PC-3 (cell line): Measurements from ENCODE around the gene DGKD. TPM values are rescaled to one million over a fixed set of nuclear protein-coding genes. Genes with fewer than 3 reads are reported as not detected.

ENCODE experiments used
- ATAC-seq: fragments of 200-7000 bp; cut with Tn5 transposase; 2 replicates; pipeline ENCODE4 v1.9.1; 2020; ENCODE audit warnings: mild to moderate bottlenecking, moderate library complexity
- BruUV-seq: library from RNA; stranded (reverse); fragments of 400-500 nt; replicated peaks from 2 replicates; lab custom pipeline; 2021; lab: Mats Ljungman, UMichigan
- CTCF ChIA-PET: fragments of 300-600 bp; sonication (Branson Sonifier 250); formaldehyde crosslinking; loops from one replicate; lab custom pipeline; 2022; ENCODE audit warnings: antibody characterized with exemption; lab: Charles Lee
- POLR2A ChIA-PET: fragments of 300-600 bp; sonication (Branson Sonifier 250); formaldehyde crosslinking; loops from one replicate; lab custom pipeline; 2022; ENCODE audit warnings: antibody characterized with exemption; ENCODE audit not compliant: unreplicated experiment; lab: Charles Lee
- DNase-seq: peaks from one replicate; pipeline ENCODE4 v3.0.0-alpha.2; 2015
- H2AFZ ChIP-seq: fragments of 300-600 bp; sonication (generic); 2 replicates; pipeline ENCODE4 v1.6.0; 2016; ENCODE audit warnings: antibody characterized with exemption, low read length
- H3F3A ChIP-seq: fragments of 300-600 bp; sonication (generic); one replicate; pipeline ENCODE4 v1.6.0; 2017; ENCODE audit warnings: antibody characterized with exemption, low read length, control low read depth, mild to moderate bottlenecking; ENCODE audit not compliant: unreplicated experiment
- H3K27ac ChIP-seq: fragments of 300-600 bp; sonication (generic); 2 replicates; pipeline ENCODE4 v1.5.1; 2016; ENCODE audit warnings: mild to moderate bottlenecking, low read length
- H3K27me3 ChIP-seq: fragments of 300-600 bp; sonication (generic); 2 replicates; pipeline ENCODE4 v1.6.1; 2016; ENCODE audit warnings: low read length, mixed read lengths
- H3K36me3 ChIP-seq: fragments of 300-600 bp; sonication (generic); 2 replicates; pipeline ENCODE4 v1.6.1; 2016; ENCODE audit warnings: low read depth, mixed run types, low read length, mixed read lengths
- H3K4me1 ChIP-seq: fragments of 300-600 bp; sonication (generic); 2 replicates; pipeline ENCODE4 v1.5.1; 2016; ENCODE audit warnings: low read length; ENCODE audit not compliant: insufficient read depth
- H3K4me2 ChIP-seq: fragments of 300-600 bp; sonication (generic); 2 replicates; pipeline ENCODE4 v1.6.0; 2016; ENCODE audit warnings: low read length
- H3K4me3 ChIP-seq: fragments of 300-600 bp; sonication (generic); 2 replicates; pipeline ENCODE4 v1.5.1; 2016; ENCODE audit warnings: mild to moderate bottlenecking, low read length, mixed read lengths
- H3K79me2 ChIP-seq: fragments of 300-600 bp; sonication (generic); 2 replicates; pipeline ENCODE4 v1.6.1; 2017; ENCODE audit warnings: low read length, mixed read lengths
- H3K9ac ChIP-seq: fragments of 300-600 bp; sonication (generic); 2 replicates; pipeline ENCODE4 v1.6.0; 2016; ENCODE audit warnings: mild to moderate bottlenecking, low read length
- H3K9me2 ChIP-seq: fragments of 300-600 bp; sonication (generic); replicated peaks from 2 replicates; pipeline ENCODE4 v1.6.1; 2016; ENCODE audit warnings: mixed run types, low read length, mixed read lengths
- H3K9me3 ChIP-seq: fragments of 300-600 bp; sonication (generic); 2 replicates; pipeline ENCODE4 v1.6.1; 2016; ENCODE audit warnings: low read length, mixed read lengths
- H4K20me1 ChIP-seq: fragments of 300-600 bp; sonication (generic); 2 replicates; pipeline ENCODE4 v1.6.1; 2016; ENCODE audit warnings: low read length, mixed read lengths
- CTCF ChIP-seq: fragments of 300-600 bp; sonication (generic); conservative IDR thresholded peaks from 2 replicates; pipeline ENCODE4 v1.5.1; 2017; ENCODE audit warnings: antibody characterized with exemption, low read depth, mild to moderate bottlenecking, low read length
- EZH2 ChIP-seq: fragments of 300-600 bp; sonication (generic); IDR thresholded peaks from one replicate; pipeline ENCODE4 v1.6.1; 2017; ENCODE audit warnings: antibody characterized with exemption, mild to moderate bottlenecking, low read length; ENCODE audit not compliant: unreplicated experiment
- EZH2phosphoT487 ChIP-seq: fragments of 300-600 bp; sonication (generic); IDR thresholded peaks from 2 replicates; pipeline ENCODE4 v1.6.1; 2018; ENCODE audit warnings: mild to moderate bottlenecking, antibody characterized with exemption, low read length, borderline replicate concordance
- intact Hi-C: fragments of 100-400 bp; cut with micrococcal nuclease; formaldehyde crosslinking; loops from 2 replicates; pipeline ENCODE4 v1.9.0; 2023
- total RNA-seq: library from RNA; depleted of rRNA; stranded (reverse); fragments of >200 nt; gene quantifications from 2 replicates; pipeline ENCODE4 v1.2.3, GENCODE V29; 2014

The DGKD gene
- total RNA-seq, 1 experiment from 2014 or later = 23.3 TPM

GRCh38 chr2:233458031-233458610 lies 103.8 kb downstream of the DGKD start:
- H3K9me3 ChIP-seq = no peaks in the 10 kb centered on the region
- DNase-seq (no peak), ATAC-seq (no peak)
- H3F3A ChIP-seq = no peaks in the 10 kb centered on the region
- H3K36me3 ChIP-seq = peaks cover 42% of the 10 kb centered on the region; the same call in 1 of the 2 replicates
- H3K4me2 ChIP-seq = no peak overlapping the region
- no peak overlapping the region for H2AFZ ChIP-seq
- no peaks in the 10 kb centered on the region for H3K79me2 ChIP-seq
- POLR2A ChIA-PET = no interaction called here
- intact Hi-C loops = no loop called here
- H3K27me3 ChIP-seq = no peaks in the 10 kb centered on the region
- CTCF ChIA-PET = no interaction called here
- H3K27ac ChIP-seq = no peak overlapping the region
- BruUV-seq = no TSS peak
- no peaks in the 10 kb centered on the region for H3K4me1 ChIP-seq
- no peaks in the 10 kb centered on the region for H4K20me1 ChIP-seq
- H3K4me3 ChIP-seq = no peak overlapping the region
- H3K9ac ChIP-seq = no peak overlapping the region
- no peak for TF ChIP-seq CTCF
- TF ChIP-seq EZH2phosphoT487 = no peak
- TF ChIP-seq EZH2 = no peak
- no peaks in the 10 kb centered on the region for H3K9me2 ChIP-seq

DNA sequence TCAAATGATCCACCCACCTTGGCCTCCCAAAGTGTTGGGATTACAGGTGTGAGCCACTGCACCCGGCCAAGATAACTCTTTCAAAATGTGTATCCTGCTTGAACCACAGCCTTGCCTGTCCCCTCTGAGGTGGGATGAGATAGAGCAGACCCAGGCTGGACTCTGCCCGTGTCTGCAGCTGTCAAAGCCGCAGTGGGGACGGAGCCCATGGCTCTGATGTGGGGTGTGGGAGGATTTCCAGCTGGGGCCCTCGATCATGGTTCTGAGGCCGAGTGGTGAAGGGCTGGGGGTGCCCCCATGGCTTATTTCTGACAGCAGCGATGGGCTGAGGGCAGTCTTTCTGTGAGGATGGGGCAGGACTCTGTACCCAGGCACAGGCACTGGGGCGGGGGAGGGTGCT lies 104.5 kb downstream of the DGKD start:
- CTCF ChIA-PET = no interaction called here
- Histone ChIP-seq H3K9me2 (no peaks in the 10 kb centered on the region), H3K79me2 (no peaks in the 10 kb centered on the region), H3K27ac (no peak overlapping the region), H3F3A (no peaks in the 10 kb centered on the region), H3K9ac (no peak overlapping the region), H4K20me1 (no peaks in the 10 kb centered on the region), H3K27me3 (no peaks in the 10 kb centered on the region), H3K9me3 (no peaks in the 10 kb centered on the region), H3K36me3 (peaks cover 42% of the 10 kb centered on the region; the same call in 1 of the 2 replicates), H3K4me3 (no peak overlapping the region), H2AFZ (no peak overlapping the region), H3K4me1 (no peaks in the 10 kb centered on the region), H3K4me2 (no peak overlapping the region)
- POLR2A ChIA-PET = no interaction called here
- TF ChIP-seq CTCF = no peak
- intact Hi-C loops = no loop called here
- DNase-seq = no peak
- no peak for ATAC-seq
- no TSS peak for BruUV-seq

GRCh38 chr2:233459426-233459825 lies 105.1 kb downstream of the DGKD start:
- Histone ChIP-seq H3K4me1 (no peaks in the 10 kb centered on the region), H3K4me3 (no peak overlapping the region), H3K9me2 (no peaks in the 10 kb centered on the region), H3K27me3 (no peaks in the 10 kb centered on the region), H3F3A (no peaks in the 10 kb centered on the region), H3K36me3 (peaks cover 38% of the 10 kb centered on the region; the same call in 1 of the 2 replicates), H4K20me1 (no peaks in the 10 kb centered on the region), H3K9ac (no peak overlapping the region), H3K79me2 (no peaks in the 10 kb centered on the region), H3K27ac (no peak overlapping the region), H3K4me2 (no peak overlapping the region), H2AFZ (no peak overlapping the region), H3K9me3 (no peaks in the 10 kb centered on the region)
- ATAC-seq = no peak
- DNase-seq = no peak
- no TSS peak for BruUV-seq
- ChIA-PET POLR2A (no interaction called here), CTCF (no interaction called here)
- TF ChIP-seq CTCF (no peak), EZH2 (no peak), EZH2phosphoT487 (no peak)
- intact Hi-C loops = no loop called here
